NCI-H524 treated with DMSO at 0.1 percent for 48 hours (cell line): ENCODE measurements around the gene RPL14.
"Not testable (repeated sequence)": the region's sequence is repeated elsewhere in the genome, so short reads cannot be mapped to it uniquely, and the experiment has no call there.

Source experiments
- DNase-seq: peaks from one replicate; lab custom pipeline; 2025; lab: John Stamatoyannopoulos, UW

Gene RPL14

DNA sequence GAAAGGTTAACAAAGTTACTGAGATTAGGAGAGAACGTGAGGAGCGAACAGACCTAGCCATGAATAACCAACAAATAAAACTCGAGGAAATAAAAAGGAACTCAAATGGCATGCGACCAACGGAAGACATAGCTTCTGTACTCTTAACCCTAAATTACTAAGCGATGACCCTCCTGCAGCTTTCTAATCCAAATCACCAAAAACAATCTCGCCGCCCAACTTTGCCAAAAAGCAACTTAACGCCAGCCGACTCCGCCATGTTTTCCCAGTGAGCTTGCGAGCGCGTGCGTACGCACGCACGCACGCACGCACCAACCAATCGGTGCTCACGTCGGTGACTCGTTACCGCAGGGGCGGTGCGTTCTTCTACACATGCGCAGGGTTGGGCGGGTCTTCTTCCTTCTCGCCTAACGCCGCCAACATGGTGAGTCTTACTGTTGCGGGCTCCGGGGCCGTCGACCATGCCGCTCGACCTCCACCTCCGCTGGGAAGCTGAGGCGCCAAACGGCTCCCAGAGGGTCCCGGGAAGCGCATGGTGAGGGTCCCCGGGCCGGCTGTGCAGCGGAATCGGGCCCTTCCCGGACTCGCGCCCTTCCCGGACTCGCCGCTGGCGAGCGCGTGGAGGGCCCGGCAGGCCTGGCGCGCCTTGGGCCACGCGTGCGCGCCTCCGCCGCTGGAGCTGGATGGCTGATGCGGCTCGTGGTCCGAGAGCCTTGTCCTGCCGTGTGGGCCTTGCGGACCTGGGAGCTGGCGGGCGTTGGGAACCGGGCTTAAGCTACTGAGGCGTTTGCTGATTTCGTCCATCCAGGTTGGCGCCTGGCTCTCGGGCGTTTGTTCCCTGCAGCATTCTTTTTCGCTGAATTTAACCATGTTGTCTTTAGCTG, at the start of gene RPL14:
TSS of gene RPL14 (plus strand) at position 400 of the 884 bp plus-strand sequence. CDS start at position 533, 133 bp downstream.
- peak; percentile 43 for DNase-seq

- no peak for DNase-seq
Measured at GRCh38 chr3:40407611-40408010, 49.5 kb upstream of the RPL14 start.

DNA sequence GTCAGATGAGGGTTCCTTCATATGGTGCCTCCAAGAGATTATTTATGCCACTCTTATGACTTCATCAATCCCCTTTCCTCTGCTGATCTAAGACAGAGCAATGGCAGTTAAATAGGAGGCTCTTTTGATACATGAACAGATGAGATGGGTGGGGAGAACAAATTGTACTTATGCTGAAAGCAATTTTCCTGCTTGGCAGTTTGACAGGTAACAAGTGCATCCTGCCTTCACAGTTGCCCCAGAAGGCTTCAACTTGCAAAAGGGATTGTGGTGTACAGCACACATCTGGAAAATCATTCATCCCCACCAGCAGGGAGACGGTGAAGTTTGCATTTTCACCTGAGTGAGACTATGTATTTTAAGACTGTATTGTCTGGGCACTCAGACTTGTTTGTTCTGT, 42.9 kb upstream of the RPL14 start:
- DNase-seq, result no peak

GRCh38 chr3:40417845-40418543, 39.1 kb upstream of the RPL14 start:
- no peak for DNase-seq

GRCh38 chr3:40422861-40423260, 34.3 kb upstream of the RPL14 start:
- no peak for DNase-seq

DNA sequence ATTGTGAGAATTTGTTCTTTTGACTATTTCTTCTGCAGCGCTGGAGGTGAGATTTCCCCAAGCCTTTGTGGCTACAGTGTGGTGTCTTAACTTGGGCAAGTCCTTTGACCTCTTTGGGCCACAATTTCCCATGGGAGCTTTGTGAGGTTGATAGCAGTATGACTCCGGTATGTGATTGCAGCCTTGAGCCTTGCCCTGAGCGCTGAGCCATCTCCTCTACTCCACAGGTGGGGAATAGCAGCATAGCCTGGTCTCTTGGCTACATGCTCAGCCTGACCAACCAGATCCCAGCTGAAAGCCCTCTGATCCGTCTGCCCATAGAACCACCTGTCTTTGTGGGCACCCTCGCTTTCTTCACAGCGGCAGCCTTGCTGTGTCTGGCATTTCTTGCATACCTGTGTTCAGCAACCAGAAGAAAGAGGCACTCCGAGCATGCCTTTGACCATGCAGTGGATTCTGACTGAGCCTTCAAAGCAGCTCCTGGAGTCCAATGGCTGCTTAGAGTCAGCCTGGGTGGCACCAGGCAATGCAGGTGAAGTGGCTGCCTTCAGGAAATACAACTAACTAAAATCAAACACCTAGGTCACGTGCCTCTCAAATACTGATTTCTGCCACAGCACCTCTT, 30.0 kb upstream of the RPL14 start:
- DNase-seq, result no peak

- DNase-seq, result no peak
Measured at GRCh38 chr3:40432793-40433192, 24.3 kb upstream of the RPL14 start.

DNA sequence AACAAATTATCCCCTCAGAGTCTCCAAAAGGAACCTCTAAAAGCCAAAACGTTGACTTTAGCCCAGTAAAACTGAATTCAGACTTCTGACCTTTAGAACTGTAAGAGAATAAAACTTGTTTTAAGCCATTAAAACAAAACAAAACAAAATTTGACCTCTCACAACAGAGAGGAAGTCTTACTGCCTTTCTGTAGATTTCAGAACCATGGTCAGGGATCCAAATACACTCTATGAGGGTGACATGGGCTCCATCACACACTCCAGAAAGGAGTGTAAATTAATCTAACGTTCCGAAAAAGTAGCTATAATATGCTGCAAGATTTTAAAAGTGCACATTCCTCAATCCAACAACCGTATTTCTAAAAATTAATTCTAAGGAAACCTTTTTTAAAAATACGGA, 19.2 kb upstream of the RPL14 start:
- no peak for DNase-seq

- no peak for DNase-seq
Measured at GRCh38 chr3:40445062-40445461, 12.1 kb upstream of the RPL14 start.

GRCh38 chr3:40445880-40446279, 11.3 kb upstream of the RPL14 start:
- DNase-seq, result no peak

GRCh38 chr3:40450438-40450837, 6.7 kb upstream of the RPL14 start:
- DNase-seq, result no peak

GRCh38 chr3:40451551-40451950, 5.6 kb upstream of the RPL14 start:
- DNase-seq, result no peak

GRCh38 chr3:40452057-40452456, 5.1 kb upstream of the RPL14 start:
- no peak for DNase-seq

DNA sequence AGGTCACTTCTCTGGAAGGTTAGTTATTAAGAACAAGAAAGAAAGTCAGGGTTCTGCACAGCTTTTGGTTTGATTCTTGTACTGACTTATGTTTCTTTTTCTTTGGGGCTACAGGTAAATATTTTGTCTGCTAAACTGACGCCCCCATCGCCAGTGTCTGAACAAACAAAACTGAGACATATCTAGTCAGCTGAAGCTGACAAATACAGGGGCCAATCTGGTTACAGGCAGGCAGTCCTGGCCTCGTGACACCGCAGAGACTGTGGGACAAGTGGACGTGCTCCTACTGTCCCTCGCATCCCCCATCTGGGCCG, 4.6 kb upstream of the RPL14 start:
- DNase-seq, result no peak

- DNase-seq, result peak; percentile 95
Measured at GRCh38 chr3:40452876-40453730, 4.0 kb upstream of the RPL14 start.

- DNase-seq, result no peak
Measured at GRCh38 chr3:40453933-40454332, 3.2 kb upstream of the RPL14 start.

DNA sequence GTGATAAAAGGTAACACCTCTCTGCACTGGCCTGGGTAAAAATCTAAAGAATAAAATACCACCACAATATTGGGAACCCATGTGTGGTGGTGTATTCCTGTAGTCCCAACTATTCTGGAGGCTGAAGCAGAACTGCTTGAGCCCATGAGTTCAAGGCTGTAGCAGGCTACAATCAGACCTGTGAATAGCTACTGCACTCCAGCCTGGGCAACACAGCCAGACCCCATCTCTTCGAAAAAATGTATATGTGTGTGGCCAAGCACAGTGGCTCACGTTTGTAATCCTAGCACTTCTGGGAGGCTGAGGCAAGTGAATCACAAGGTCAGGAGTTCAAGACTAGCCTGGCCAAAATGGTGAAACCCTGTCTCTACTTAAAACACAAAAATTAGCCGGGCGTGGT, 1.8 kb upstream of the RPL14 start:
- no peak for DNase-seq

GRCh38 chr3:40456279-40456939, 730 bp upstream of the RPL14 start:
- DNase-seq, result no peak

DNA sequence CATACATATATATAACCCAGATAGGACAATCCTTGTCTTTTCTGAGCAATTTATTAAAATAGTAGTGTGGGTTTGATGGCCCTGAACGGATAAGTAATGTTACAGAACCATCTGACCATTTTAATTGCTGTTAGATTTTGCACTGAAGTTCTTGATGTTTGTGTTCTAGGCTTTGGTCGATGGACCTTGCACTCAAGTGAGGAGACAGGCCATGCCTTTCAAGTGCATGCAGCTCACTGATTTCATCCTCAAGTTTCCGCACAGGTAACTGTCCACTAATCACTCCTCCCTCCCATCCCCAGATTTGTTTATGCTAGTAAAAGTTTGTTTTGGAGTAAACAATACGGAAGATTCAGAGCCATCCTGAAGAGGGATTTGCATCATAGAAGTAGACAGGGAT, 1.3 kb downstream of the RPL14 start:
- DNase-seq, result no peak

DNA sequence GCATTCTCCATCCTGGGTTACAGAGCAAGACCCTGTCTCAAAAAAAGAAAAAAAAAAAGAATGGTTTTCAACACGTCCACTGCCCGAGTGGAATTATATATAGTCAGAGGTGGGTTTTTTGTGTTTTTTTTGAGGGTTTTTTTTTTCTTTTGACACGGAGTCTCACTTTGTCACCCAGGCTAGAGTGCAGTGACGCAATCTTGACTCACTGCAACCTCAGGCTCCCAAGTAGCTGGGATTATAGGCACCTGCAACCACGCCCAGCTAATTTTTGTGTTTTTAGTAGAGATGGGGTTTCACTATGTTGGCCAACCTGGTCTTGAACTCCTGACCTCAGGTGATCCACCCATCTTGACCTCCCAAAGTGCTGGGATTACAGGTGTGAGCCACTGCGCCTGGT, 3.3 kb downstream of the RPL14 start:
- not testable (repeated sequence) for DNase-seq

DNA sequence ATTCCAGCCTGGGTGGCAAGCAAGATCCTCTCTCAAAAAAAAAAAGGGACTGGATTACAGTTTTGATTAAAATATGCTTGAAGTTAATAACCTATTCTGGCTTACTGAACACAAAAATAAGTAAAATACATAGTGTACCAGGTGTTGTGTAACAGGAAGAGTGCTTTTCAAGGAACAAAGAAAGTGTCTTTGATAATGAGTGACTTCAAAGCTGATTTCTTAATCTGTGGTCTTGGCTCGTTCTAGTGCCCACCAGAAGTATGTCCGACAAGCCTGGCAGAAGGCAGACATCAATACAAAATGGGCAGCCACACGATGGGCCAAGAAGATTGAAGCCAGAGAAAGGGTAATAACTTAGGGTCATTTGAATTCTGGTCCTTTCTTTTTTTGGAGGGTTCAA, 4.0 kb downstream of the RPL14 start:
- no peak for DNase-seq

DNA sequence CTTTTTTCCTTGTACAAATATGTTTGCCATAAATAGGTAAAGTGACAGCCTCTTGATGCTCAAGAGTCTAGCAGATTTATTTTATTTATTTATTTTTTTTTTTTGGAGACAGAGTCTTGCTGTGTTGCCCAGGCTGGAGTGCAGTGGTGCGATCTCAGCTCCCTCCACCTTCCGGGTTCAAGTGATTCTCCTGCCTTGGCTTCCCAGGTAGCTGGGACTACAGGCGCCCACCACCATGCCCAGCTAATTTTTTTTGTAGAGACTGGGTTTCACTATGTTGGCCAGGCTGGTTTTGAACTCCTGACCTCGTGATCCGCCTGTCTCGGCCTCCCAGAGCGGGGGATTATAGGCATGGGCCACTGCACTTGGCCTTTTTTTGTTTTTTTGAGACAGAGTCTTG, 5.7 kb downstream of the RPL14 start:
- not testable (repeated sequence) for DNase-seq
